ENCODE results near the gene NFATC1. TPM values are rescaled to one million over a fixed set of nuclear protein-coding genes. Genes with fewer than 3 reads are reported as not detected.

The NFATC1 gene
- total RNA-seq, 2 donors from 2014 or later: 5.2 to 5.9 TPM

DNA sequence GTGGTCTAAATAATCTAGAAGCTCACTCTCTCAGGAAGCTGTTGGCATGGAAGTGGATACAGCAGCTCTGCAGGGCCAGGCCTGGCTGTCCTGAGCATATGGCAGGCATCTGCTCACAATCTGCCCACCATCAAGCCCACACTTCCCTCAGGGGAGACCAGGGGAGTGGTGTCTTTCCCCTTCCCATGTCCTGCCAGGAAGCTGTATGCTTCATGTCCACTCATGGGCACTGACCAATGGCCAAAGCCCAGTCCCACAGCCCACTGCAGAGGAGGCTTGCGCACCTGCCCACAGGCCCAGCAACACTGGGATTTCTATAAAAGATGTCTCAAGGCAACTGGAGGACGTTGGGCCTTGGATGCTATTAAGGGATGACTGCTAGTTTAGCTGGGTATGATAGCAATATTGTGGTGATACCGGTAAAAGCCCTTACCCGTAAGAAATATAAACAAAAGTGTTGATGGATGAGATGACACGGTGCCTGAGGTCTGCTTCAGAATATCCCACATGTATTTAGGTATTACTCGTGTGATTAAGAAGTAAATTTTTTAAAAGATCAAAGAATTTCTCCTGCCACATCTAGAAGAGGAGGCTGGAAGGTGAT is 177.2 kb downstream of the NFATC1 start:
- H3K36me3 ChIP-seq (replicated peaks in 1 of 2; ENCODE audit: insufficient read depth in 1 of 2, low read depth in 2 of 2): no peaks in the 10 kb centered on the region
- no peaks in the 10 kb centered on the region for H3K27me3 ChIP-seq
- intact Hi-C loops (cut with DNase I): no loop called here
- no peak for ATAC-seq
- H3K9me3 ChIP-seq: peaks cover 0 to 10% (median 0%) of the 10 kb centered on the region in 3 donors
- H3K4me1 ChIP-seq: peaks cover 20% of the 10 kb centered on the region
- WGBS, 2 donors: 74 to 77% methylated on average over 6 of the region's 6 CpGs
- TF ChIP-seq CTCF (IDR thresholded peaks at IDR 0.05) (no peak), POLR2A (IDR thresholded peaks at IDR 0.05) (no peak)
- H3K27ac ChIP-seq: no peak overlapping the region
- no peak overlapping the region for H3K4me3 ChIP-seq
- DNase-seq: no peak

- intact Hi-C loops (cut with DNase I): no loop called here
- DNase-seq (peak in 2 of 4 donors; percentile 3 to 5), ATAC-seq (no peak)
- Histone ChIP-seq H3K4me3 (no peak overlapping the region), H3K9me3 (peaks cover 0 to 10% (median 0%) of the 10 kb centered on the region in 3 donors), H3K27ac (no peak overlapping the region), H3K27me3 (no peaks in the 10 kb centered on the region), H3K36me3 (replicated peaks in 1 of 2; ENCODE audit: insufficient read depth in 1 of 2, low read depth in 2 of 2) (no peaks in the 10 kb centered on the region), H3K4me1 (peaks cover 31% of the 10 kb centered on the region)
- no peak for TF ChIP-seq CTCF (IDR thresholded peaks at IDR 0.05)
- no peak for TF ChIP-seq POLR2A (IDR thresholded peaks at IDR 0.05)
- 91 to 96% methylated on average over 15 to 24 of the region's 24 CpGs for WGBS, 2 donors
Observed at GRCh38 chr18:79573921-79574491, 178.3 kb downstream of the NFATC1 start.

GRCh38 chr18:79574938-79575525 is 179.3 kb downstream of the NFATC1 start:
- H3K36me3 ChIP-seq (replicated peaks in 1 of 2; ENCODE audit: insufficient read depth in 1 of 2, low read depth in 2 of 2): no peaks in the 10 kb centered on the region
- H3K4me3 ChIP-seq: no peak overlapping the region
- ATAC-seq: no peak
- H3K27me3 ChIP-seq: no peaks in the 10 kb centered on the region
- 68% methylated on average over 14 to 17 of the region's 17 CpGs for WGBS, 2 donors
- H3K4me1 ChIP-seq: peaks cover 33% of the 10 kb centered on the region
- DNase-seq: peak in 3 of 4 donors; percentile 3 to 9 (median 5)
- H3K27ac ChIP-seq: peak overlapping the region in 1 of 4 donors; percentile 85
- H3K9me3 ChIP-seq: peaks cover 0 to 10% (median 0%) of the 10 kb centered on the region in 3 donors
- no peak for TF ChIP-seq CTCF (IDR thresholded peaks at IDR 0.05)
- TF ChIP-seq POLR2A (IDR thresholded peaks at IDR 0.05): no peak
- intact Hi-C loops (cut with DNase I): no loop called here

- Histone ChIP-seq H3K27me3 (no peaks in the 10 kb centered on the region), H3K36me3 (replicated peaks in 1 of 2; ENCODE audit: insufficient read depth in 1 of 2, low read depth in 2 of 2) (no peaks in the 10 kb centered on the region), H3K27ac (peak overlapping the region; percentile 32 to 85 (median 80)), H3K4me1 (peaks cover 33% of the 10 kb centered on the region), H3K4me3 (no peak overlapping the region), H3K9me3 (peaks cover 0 to 10% (median 0%) of the 10 kb centered on the region in 3 donors)
- intact Hi-C loops (cut with DNase I): no loop called here
- DNase-seq (peak; percentile 74 to 87 (median 84)), ATAC-seq (peak; percentile 86)
- TF ChIP-seq CTCF (IDR thresholded peaks at IDR 0.05) (no peak), POLR2A (IDR thresholded peaks at IDR 0.05) (no peak)
- 54 to 66% methylated on average over 25 to 44 of the region's 44 CpGs for WGBS, 2 donors
Observed at GRCh38 chr18:79575891-79576685, 180.4 kb downstream of the NFATC1 start.
